HepG2 (cell line): Measurements from ENCODE around the gene EFCAB13. TPM values are rescaled to one million over a fixed set of nuclear protein-coding genes. Genes with fewer than 3 reads are reported as not detected.

Experiments used
- ARHGAP35 ChIP-seq: sonication (generic); formaldehyde crosslinking; IDR thresholded peaks from 2 replicates; pipeline ENCODE4 v1.9.0; 2022; ENCODE audit warnings: mild to moderate bottlenecking, inconsistent platforms, moderate library complexity, missing genetic modification reagents, borderline replicate concordance
- BORCS8-MEF2B ChIP-seq: sonication (generic); formaldehyde crosslinking; IDR thresholded peaks from 2 replicates; pipeline ENCODE4 v1.8.0; 2022; ENCODE audit warnings: mild to moderate bottlenecking, missing genetic modification reagents
- CBFB ChIP-seq: sonication (generic); formaldehyde crosslinking; IDR thresholded peaks from 2 replicates; pipeline ENCODE4 v1.4.0; 2020; ENCODE audit warnings: missing genetic modification reagents
- E2F5 ChIP-seq: sonication (generic); formaldehyde crosslinking; conservative IDR thresholded peaks from 2 replicates; pipeline ENCODE4 v1.4.0; 2020; ENCODE audit warnings: missing genetic modification reagents
- MEIS2 ChIP-seq: sonication (generic); formaldehyde crosslinking; IDR thresholded peaks from 2 replicates; pipeline ENCODE4 v1.9.0; 2021; ENCODE audit warnings: mild to moderate bottlenecking, missing genetic modification reagents
- PAXIP1 ChIP-seq: sonication (generic); formaldehyde crosslinking; conservative IDR thresholded peaks from 2 replicates; pipeline ENCODE4 v1.4.0; 2020; ENCODE audit warnings: mild to moderate bottlenecking, missing genetic modification reagents, moderate library complexity
- PRDM10 ChIP-seq: sonication (generic); formaldehyde crosslinking; IDR thresholded peaks from 2 replicates; pipeline ENCODE4 v1.4.0; 2020; ENCODE audit warnings: low read depth, missing genetic modification reagents
- SMYD3 ChIP-seq: sonication (generic); formaldehyde crosslinking; IDR thresholded peaks from 2 replicates; pipeline ENCODE4 v1.8.1; 2023; ENCODE audit warnings: mild to moderate bottlenecking, missing genetic modification reagents
- ZNF17 ChIP-seq: sonication (generic); formaldehyde crosslinking; IDR thresholded peaks from 2 replicates; pipeline ENCODE4 v1.5.0; 2020; ENCODE audit warnings: mild to moderate bottlenecking, missing genetic modification reagents
- ZNF225 ChIP-seq: sonication (generic); formaldehyde crosslinking; IDR thresholded peaks from 2 replicates; pipeline ENCODE4 v1.4.0; 2020; ENCODE audit warnings: mild to moderate bottlenecking, missing genetic modification reagents
- ZNF326 ChIP-seq: sonication (generic); formaldehyde crosslinking; IDR thresholded peaks from 2 replicates; pipeline ENCODE4 v1.4.0; 2020; ENCODE audit warnings: missing genetic modification reagents, borderline replicate concordance
- ZNF33B ChIP-seq: sonication (generic); formaldehyde crosslinking; IDR thresholded peaks from 2 replicates; pipeline ENCODE4 v1.5.1; 2020; ENCODE audit warnings: mild to moderate bottlenecking, missing genetic modification reagents
- ZNF484 ChIP-seq: sonication (generic); formaldehyde crosslinking; IDR thresholded peaks from 2 replicates; pipeline ENCODE4 v1.5.1; 2020; ENCODE audit warnings: mild to moderate bottlenecking, low read depth, missing genetic modification reagents, borderline replicate concordance
- ZNF788 ChIP-seq: sonication (generic); formaldehyde crosslinking; IDR thresholded peaks from 2 replicates; pipeline ENCODE4 v1.5.0; 2020; ENCODE audit warnings: mild to moderate bottlenecking, missing genetic modification reagents, borderline replicate concordance
- polyA plus RNA-seq, 8 experiments: library from polyadenylated mRNA; depleted of rRNA in 3 of 8; stranded (reverse) in 7 of 8; unstranded in 1 of 8; fragments of >200 nt; fragmentation: Illumina TruSeq in 4 of 8; extraction: Trizol in 4 of 8; gene quantifications; 2 replicates each; pipeline versions ENCODE4 v1.2.1 to v1.2.3, GENCODE V29; 2011 to 2016; ENCODE audit warnings: low read depth in 4 of 8, missing spikeins in 1 of 8, mixed read lengths in 1 of 8; ENCODE audit not compliant: insufficient read depth in 1 of 8
- total RNA-seq, 5 experiments: library from RNA; depleted of rRNA; stranded (reverse); fragments of >200 nt; fragmentation: Illumina TruSeq; extraction: Trizol; gene quantifications; 2 replicates each; pipeline ENCODE4 v1.2.3, GENCODE V29; 2016; ENCODE audit warnings: low read depth in 1 of 5
- TF ChIP-seq, protein P1 (sequence below): IDR thresholded peaks from 2 replicates; pipeline ENCODE4 v1.6.1; 2018; ENCODE audit warnings: missing genetic modification reagents

The EFCAB13 gene
- total and polyA plus RNA-seq, 2 of the 13 experiments (the other 11 are each of a cell fraction or from before 2014, with no cell fraction given) = 0.22 to 0.71 TPM

- TF ChIP-seq PRDM10 (CRISPR knock-in tag) (no peak), PAXIP1 (CRISPR knock-in tag) (peak; percentile 67), ZNF33B (peak; percentile 94), SMYD3 (CRISPR knock-in tag) (peak; percentile 80; the same call in 1 of the 2 replicates), E2F5 (CRISPR knock-in tag) (peak; percentile 84; the same call in 1 of the 2 replicates), ZNF17 (no peak), ZNF326 (CRISPR knock-in tag) (0 out of 2 replicates have a peak, but pooled peaks have one; percentile 50), ZNF225 (peak; percentile 92), ZNF484 (CRISPR knock-in tag) (peak; percentile 45; the same call in 1 of the 2 replicates), ZNF788 (peak; percentile 94; the same call in 1 of the 2 replicates), ARHGAP35 (no peak), MEIS2 (no peak), CBFB (CRISPR knock-in tag) (peak; percentile 81; the same call in 1 of the 2 replicates), BORCS8-MEF2B (CRISPR knock-in tag) (peak; percentile 98)
- TF ChIP-seq, protein P1, sequence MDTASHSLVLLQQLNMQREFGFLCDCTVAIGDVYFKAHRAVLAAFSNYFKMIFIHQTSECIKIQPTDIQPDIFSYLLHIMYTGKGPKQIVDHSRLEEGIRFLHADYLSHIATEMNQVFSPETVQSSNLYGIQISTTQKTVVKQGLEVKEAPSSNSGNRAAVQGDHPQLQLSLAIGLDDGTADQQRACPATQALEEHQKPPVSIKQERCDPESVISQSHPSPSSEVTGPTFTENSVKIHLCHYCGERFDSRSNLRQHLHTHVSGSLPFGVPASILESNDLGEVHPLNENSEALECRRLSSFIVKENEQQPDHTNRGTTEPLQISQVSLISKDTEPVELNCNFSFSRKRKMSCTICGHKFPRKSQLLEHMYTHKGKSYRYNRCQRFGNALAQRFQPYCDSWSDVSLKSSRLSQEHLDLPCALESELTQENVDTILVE (CRISPR knock-in tag) = peak; percentile 79; the same call in 1 of the 2 replicates
- TF ChIP-seq, all 625 proteins: peak for 414
Measured at GRCh38 chr17:47323382-47324223, at the start of gene EFCAB13 (continued).
